GM21786 (cell line): Measurements from ENCODE around the gene ANKMY1.

ENCODE experiments used
- ATAC-seq: cut with Tn5 transposase; IDR thresholded peaks from one replicate; pipeline ENCODE4 v1.9.1; 2021; ENCODE audit not compliant: unreplicated experiment

ANKMY1 gene

DNA sequence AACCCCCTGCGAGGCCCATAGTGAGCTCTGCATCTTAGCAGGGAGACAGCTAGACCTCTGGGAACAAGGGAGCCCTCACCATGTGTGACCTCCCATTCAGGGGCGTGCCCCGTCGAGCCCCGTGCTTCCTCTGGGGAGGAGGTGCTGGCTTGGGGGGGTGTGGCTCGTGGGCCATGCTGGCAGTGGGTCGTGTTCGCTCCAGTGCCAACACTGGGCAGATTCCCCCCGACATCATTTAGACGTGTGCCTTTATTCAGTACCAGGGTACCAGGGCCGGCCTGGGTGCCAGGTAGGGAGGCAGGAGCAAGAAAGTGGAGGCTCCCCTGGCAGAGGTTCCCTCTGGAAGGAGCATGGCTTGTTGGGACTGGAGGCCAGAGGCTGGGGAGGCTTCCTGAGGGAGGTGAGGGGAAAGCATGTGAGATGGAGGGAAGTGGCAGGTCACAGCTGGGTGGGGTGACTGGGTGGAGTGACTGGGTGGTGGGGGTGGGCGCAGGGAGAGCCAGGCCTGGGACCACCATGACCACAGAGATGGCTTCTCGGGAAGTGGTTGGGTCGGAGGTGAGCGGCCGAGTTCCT is 107.2 kb downstream of the ANKMY1 start:
- no peak for ATAC-seq

DNA sequence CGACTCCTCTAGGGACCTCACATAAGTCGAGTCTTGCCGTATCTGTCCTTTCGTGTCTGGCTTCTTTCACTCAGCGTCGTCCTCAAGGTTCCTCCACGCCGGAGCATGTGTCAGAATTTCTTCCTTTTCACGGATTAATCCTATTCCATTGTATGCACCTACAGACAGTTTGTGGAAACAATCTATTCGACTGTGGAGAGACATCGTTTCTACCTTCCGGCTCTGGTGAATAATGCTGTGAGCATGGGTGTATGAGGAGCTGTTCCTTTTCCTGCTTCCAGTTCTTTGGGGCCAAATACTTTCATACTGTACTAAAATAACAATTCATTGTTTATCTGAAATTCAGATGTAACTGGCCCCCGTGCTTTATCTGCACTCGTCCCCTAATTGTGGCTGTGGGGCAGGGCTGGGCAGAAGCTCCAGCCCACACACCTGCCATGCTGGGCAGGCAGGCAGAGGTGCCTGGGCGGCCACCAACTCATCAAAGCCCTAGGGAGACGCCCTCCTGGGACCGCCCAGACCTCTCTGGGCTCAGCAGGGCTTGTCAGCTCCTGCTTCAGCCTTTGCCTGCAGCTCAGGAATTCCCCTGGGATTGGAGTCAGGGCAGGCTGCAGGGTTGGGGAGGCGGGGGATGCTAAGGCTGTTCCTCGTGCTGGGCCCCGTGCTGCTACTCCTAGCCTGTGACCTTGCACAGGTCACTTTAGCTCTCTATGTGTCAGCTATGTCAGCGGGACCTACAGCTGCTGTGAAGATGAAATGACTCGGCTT is 107.8 kb downstream of the ANKMY1 start:
- no peak for ATAC-seq

DNA sequence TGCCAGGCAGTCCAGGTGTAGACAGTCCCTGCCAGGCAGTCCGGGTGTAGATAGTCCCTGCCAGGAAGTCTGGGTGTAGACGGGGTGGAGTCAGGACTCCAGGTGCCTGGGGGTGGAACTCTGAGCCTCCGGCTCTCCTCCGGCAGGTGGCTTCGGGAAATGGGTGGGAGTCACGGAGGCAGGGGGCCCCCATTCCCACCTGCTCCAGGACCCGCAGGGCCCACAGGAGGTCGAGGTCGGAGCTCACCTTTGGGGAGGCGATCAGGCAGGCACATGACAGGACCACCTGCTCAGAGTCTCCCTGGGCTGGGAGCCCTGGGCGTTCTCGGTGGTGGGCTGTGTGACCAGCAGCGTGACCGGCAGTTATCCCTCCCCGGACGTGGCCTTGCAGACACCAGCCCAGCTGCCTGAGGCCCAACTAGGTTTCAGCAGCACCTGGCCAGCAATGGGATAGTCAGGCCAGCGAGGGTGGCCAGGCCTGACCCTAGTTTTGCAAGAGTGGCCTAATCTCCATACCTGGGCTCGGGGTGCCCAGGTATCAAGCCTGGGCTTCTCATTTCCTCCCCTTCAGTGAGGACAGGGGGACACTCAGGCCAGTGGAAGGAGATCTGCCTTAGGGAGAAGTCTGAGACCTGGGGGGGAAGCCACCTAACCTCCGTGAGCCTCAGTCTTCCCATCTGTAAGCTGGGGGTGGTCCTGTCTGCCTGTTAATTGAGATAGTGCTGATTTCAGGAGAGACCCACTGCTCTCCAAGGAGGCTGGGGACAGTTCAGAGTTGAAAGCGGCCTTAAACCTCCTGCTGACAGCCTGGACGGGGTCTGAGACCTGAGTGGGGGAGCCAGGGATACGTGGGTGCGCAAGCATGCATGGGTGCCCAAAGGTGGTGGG is 109.2 kb downstream of the ANKMY1 start:
- ATAC-seq: no peak

GRCh38 chr2:240447934-240448333 is 109.9 kb downstream of the ANKMY1 start:
- ATAC-seq: no peak

GRCh38 chr2:240447331-240447730 is 110.5 kb downstream of the ANKMY1 start:
- ATAC-seq: no peak

- ATAC-seq: no peak
Observed at GRCh38 chr2:240446664-240447175, 111.1 kb downstream of the ANKMY1 start.

GRCh38 chr2:240445961-240446663 is 111.7 kb downstream of the ANKMY1 start:
- no peak for ATAC-seq

DNA sequence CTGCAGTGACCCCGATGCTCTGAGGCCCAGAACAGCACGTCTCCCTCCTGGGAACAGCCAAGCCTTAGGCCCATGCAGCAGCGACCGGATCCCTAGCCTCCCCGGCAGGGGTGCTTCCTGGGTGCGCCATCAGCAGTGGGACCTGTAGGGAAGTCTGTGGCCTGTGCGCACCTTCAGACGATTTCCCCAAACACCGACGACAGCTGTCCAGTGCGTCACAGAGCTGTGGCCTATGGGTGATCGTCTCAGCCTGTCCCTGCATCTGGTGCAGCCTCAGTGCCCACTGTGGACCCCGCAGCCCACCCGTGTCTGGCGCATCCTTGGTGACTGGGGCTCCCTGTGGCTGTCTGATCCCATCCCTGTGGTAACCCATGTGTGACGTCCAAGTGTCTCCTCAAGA is 113.3 kb downstream of the ANKMY1 start:
- no peak for ATAC-seq

GRCh38 chr2:240443891-240444301 is 113.9 kb downstream of the ANKMY1 start:
- no peak for ATAC-seq

GRCh38 chr2:240442891-240443715 is 114.7 kb downstream of the ANKMY1 start:
- no peak for ATAC-seq

- no peak for ATAC-seq
Observed at GRCh38 chr2:240441993-240442411, 115.8 kb downstream of the ANKMY1 start.

- ATAC-seq: no peak
Observed at GRCh38 chr2:240441326-240441992, 116.3 kb downstream of the ANKMY1 start.

DNA sequence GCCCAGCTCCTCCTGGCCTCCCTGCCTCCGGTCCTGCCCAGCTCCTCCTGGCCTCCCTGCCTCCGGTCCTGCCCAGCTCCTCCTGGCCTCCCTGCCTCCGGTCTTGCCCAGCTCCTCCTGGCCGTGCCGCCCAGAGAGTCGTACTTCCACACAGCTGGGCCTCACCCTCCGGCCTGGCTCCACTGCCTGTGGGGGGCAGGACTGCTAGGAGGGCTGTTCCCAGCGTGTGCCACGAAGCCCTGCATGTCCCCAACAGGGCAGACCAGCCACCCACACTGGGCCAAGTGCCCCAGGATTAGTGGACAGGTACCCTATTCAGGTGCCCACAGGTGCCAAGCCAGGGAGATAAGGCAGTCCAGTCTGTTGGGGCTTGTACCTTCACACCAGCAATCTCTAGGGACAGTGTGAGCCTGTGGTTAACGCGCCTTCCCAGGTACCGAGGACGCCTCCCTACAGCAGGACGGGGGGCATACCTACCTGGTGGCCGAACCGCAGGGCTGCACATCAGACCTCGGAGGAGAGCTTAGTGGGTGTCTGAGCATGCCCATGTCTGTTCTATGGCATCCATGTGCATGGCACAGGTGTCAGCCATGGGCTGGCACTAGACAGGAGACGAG is 117.0 kb downstream of the ANKMY1 start:
- no peak for ATAC-seq

DNA sequence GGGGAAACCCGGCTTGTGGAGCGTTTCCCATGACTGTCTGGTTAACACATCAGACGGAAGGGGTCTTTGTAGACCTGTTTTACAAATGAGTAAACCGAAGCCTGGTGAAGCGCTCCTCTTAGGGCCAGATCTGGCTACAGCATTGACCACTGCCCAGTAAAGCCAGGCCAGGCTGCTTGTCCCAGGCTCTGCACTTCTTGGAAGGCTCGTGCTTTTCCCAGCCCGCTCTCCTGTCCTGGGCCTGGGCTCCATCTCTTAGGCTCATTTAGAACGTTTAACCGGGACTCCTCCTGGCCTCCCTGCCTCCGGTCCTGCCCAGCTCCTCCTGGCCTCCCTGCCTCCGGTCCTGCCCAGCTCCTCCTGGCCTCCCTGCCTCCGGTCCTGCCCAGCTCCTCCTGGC is 117.5 kb downstream of the ANKMY1 start:
- ATAC-seq: no peak

GRCh38 chr2:240439698-240440151 is 118.1 kb downstream of the ANKMY1 start:
- ATAC-seq: no peak

GRCh38 chr2:240438810-240439697 is 118.7 kb downstream of the ANKMY1 start:
- ATAC-seq: no peak

DNA sequence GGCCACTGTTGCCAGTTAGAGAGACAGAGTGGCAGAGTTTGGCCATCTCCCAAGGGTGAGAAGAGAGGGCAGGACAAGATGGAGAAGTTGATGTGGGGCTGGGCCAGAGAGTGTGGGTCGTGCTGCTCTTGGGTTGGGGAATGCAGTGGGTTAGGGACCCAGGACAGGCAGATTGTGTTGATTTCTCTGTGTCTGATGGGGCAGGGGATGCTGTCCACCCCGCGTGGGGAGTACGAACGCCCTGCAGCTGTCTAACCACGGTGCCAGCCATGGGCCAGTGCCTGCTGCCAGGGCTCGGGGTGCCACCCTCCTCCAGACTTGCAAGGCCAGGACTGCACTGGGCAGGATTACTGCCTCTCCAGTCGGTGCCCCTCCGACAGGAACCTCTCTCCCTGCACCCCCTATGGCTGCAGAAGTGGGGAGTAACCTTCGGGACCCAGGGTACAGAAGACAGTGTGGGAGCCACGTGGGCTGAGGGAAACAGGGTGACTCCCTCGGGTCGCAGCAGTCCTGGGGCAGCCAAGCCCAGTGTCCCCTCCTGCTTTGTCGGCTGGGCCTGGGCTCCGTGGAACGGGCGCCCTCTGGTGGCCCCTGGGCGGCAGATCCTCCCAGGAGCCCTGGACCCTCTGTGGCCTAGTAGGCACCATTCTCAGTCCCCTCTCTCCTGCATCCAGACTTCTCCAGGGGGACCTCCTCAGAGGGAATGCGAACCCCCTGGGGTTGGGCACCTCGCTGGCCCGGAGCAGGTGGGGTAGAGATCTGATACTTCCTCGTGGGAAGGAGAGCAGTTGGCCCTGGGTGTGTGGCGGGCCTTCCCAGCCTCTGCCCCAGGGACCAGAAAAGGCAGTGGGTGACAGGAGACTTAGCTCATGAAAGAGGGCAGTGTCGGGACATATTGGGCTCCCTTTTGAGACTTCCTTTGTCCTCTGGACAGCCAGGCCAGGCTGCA is 119.7 kb downstream of the ANKMY1 start:
- ATAC-seq: no peak
